DLD1 (cell line): ENCODE measurements around the gene MTHFD2.
"Not testable (repeated sequence)": the region's sequence is repeated elsewhere in the genome, so short reads cannot be mapped to it uniquely, and the experiment has no call there.

Experiments
- in situ Hi-C: cut with HindIII; loops from 2 replicates; pipeline ENCODE4 v1.10.0; 2017; ENCODE audit warnings: low sequenced_read_pairs

MTHFD2 gene

DNA sequence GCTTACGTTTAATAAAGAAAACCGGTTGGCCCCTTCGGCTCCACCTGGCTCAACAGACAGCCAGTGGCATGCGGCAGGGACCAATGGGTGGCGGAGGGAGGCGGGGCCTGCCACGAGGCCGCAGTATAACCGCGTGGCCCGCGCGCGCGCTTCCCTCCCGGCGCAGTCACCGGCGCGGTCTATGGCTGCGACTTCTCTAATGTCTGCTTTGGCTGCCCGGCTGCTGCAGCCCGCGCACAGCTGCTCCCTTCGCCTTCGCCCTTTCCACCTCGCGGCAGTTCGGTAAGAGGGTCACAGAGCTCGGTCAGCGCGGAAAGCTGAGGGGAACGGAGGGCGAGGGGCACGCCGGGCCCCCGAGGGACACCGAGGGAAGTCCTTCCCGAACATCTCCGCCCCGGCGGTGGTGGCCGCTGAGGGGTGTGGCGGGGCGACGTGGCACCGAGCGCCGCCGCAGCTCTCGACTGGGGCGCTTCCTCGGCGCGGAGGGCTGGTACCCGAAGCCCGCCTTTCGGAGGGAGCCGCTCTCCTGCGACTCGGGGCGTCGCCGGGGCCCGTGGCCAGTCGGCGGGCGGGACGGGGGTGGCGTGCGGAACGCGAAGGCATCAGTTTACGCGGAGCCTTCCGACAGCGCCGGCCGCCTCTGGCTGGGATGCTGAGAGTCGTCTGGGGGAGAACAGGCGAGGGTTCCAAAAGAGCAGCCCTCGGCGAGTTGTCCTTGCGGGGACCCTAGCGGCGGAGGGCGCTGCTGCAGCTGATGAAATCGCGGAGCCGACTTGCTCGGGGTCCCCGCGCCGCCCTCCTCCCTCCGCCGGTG lies at the start of gene MTHFD2:
Gene MTHFD2 (plus strand): TSS at position 155 of the 814 bp plus-strand sequence. CDS start 27 bp downstream, at position 182.
- in situ Hi-C loops: no loop called here

DNA sequence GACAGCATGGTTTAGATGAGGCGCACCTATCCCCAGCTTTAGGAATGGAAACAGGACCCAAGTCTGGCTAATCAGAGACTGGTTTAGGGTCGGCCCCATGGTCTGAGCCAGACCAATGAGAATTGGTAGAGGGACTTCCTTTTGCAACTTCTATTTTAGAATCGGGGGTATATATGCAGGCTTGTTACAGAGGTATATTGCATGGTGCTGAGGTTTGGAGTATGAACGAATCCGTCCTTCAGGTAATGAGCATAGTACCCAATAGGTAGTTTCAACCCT lies 49.2 kb upstream of the MTHFD2 start:
- in situ Hi-C loops: no loop called here

DNA sequence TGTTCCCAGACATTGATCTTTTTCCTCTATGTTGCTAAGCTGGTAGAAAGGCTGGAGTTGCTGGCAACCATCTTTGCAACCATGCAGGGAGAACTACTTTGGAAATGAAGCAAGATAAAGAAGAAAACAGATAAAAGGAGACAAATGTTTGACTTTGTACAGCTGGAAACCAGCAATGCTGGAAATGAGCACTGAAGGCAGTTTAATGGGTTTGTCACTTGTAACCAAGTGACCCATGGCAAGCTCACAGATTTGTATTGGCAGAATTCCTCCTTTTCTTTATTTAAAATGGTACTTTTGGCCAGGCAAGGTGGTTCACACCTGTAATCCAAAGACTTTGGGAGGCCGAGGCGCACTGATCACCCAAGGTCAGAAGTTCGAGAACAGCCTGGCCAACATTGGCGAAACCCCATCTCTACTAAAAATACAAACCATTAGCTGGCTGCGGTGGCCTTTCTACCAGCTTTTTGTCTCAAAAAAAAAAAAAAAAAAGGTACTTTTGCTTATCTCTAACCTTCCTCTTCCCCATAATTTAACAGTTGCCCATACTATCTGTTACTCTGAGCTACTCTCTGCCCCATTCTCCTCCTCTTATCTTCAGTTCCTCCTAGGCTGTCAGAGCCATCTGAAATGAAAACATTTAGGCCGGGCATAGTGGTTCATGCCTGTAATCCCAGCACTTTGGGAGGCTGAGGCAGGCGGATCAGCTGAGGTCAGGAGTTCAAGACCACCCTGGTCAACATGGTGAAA lies 48.7 kb upstream of the MTHFD2 start:
- in situ Hi-C loops: loop anchor here (10.0 kb wide), 1 partner anchor 255 kb away; the partner anchor contains the start of gene ACTG2

- in situ Hi-C loops: loop anchor here (10.0 kb wide), 1 partner anchor 258 kb away; the partner anchor contains the start of gene ACTG2
Measured at GRCh38 chr2:74152954-74153353, 45.5 kb upstream of the MTHFD2 start.

DNA sequence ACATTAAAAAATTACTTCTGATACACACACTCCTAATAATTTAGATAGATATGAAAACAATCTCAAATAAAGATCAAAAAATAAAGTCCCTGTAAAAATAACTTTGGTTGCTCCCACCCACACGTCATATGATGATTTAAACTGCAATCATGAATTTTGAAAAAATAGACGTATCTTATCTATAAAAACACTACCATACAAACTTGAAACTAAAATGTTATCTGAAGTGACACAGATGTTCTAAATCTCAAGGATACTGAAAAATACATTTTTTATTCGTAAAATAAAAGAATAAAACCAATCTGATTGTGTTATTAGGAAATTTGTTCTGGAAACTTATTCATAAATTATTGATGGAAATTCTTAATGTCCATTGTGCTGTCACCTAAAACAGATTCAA lies 42.6 kb upstream of the MTHFD2 start:
- in situ Hi-C loops: loop anchor here (10.0 kb wide), 1 partner anchor 261 kb away; the partner anchor contains the start of gene ACTG2

- in situ Hi-C loops: no loop called here
Measured at GRCh38 chr2:74162951-74163350, 35.5 kb upstream of the MTHFD2 start.

DNA sequence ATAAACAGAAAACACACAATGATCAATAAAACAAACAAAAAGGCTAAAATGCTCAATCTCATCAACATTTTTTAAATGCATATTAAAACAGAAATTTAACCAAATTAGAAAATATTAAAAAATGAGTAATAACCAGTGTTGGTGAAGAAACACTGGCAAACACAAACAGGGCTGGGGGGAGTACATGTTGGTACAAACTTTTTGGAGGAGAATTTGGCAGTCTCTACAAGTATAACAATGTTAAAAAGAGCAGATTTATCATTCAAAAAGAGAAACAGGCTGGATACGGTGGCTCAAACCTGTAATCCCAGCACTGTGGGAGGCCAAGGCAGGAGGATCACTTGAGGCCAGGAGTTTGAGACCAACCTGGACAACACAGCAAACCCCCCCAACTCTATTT lies 33.7 kb upstream of the MTHFD2 start:
- in situ Hi-C loops: no loop called here

DNA sequence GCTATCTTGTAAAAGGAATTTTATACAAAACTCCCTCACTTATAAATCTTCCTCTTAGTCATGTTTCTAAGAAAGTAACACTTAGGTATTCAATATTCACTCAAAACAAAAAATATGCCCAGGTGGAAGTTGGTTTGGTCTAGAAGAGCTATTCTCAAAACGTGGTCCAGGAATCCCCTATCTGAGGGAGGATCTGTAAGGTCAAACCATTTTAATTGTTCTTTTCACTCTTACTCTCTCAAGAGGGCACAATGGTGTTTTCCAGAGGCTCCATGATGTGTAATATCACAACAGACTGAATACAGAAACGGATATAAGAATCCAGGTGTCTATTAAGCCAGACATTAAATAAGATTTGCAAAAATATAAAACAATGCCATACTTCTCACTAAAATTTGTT lies 29.7 kb upstream of the MTHFD2 start:
- in situ Hi-C loops: no loop called here

GRCh38 chr2:74174909-74175308 lies 23.5 kb upstream of the MTHFD2 start:
- in situ Hi-C loops: no loop called here

- in situ Hi-C loops: no loop called here
Measured at GRCh38 chr2:74177696-74178095, 20.7 kb upstream of the MTHFD2 start.

DNA sequence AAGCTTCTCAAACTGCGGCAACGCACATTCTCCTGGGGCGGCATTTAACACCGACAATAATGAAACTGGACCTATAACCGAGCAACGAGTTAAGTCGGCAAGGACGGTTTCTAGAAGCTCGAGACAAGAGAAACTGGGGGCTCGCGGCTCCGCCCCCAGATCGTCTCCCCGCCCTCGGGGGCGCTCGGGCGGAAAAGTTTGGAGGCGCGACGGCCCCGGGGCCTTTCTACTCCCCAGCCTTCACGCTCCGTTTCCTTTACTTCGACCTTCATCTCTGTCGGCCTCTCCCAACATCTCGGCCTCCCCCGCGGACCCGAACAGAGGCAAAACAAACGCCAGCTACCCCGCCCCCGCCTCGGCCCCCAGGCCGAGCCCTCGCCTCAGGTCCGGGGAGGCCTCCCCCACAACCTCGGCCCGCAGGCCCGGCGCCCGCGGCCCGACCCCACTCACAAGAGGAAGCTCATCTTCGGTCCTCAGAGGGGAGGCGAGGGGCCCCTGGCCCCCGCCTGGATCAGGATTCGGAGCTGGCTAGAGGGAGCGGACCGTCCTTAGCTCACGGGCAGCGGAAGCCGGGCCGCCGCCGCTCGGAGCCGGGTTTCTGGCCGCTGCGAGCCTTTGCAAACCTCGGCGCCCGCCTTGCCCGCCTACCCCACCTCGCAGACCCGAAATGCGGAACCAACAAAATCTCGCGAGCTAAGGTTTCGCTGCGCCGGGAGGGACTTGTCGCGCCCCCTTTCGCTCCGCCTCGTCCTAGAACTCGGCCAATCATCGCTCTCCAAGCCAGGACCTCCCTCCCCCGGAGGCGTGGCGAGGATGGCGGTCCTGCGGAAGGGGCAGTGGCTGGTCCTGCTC lies 20.0 kb upstream of the MTHFD2 start, which contains the start of gene MOB1A:
Gene MOB1A (minus strand): TSS at position 669 of the 852 bp plus-strand sequence. CDS start 205 bp downstream, at position 464.
- in situ Hi-C loops: no loop called here

- in situ Hi-C loops: no loop called here
Measured at GRCh38 chr2:74179063-74179865, 19.2 kb upstream of the MTHFD2 start.

- in situ Hi-C loops: no loop called here
Measured at GRCh38 chr2:74181739-74182138, 16.7 kb upstream of the MTHFD2 start.

DNA sequence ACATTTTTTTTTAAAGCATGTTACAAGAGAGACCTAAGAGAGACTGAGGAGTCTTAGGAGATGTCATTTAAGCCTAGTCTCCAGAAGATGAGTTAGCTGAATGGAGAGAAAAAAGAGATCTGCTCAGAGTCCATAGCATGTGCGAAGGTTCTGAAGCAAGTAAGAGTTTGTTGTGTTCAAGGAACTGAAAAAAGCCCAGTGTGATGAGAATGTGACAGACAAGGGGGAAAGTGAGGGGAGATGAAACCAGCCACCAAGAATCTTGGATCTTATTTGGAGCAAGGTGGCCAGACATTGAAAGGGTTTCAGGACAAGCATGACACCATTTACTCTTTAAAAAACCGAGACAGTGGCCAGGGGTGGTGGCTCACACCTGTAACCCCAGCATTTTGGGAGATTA lies 14.5 kb upstream of the MTHFD2 start:
- in situ Hi-C loops: no loop called here

- in situ Hi-C loops: no loop called here
Measured at GRCh38 chr2:74186038-74186437, 12.4 kb upstream of the MTHFD2 start.

GRCh38 chr2:74186706-74187105 lies 11.7 kb upstream of the MTHFD2 start:
- in situ Hi-C loops: not testable (repeated sequence)

DNA sequence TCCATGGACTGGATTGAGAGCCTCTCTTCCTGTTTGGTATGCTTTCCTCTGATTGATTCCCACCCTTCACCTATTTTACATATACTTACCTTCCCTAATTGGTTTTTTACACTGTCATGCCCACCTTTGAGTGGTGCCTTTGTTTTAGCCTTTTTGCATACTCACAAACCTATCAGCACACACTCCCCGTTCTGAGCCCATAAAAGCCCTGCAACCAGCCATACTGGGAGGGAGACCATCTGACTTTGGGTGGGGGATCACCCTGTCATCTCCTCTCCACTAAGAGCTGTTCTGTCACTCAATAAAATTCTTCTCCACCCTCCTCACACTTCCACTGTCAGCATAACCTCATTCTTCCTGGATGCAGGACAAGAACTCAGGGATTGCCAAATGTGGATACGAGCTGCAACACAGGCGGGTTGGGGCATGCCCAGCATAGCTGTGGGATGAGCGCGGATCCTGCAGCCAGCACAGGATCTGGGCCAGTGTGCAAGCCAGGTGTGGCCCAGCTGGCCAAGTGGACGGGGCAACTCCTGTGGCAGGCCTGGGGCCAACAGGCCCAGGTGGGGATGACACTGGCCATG lies 10.3 kb upstream of the MTHFD2 start:
- in situ Hi-C loops: no loop called here

DNA sequence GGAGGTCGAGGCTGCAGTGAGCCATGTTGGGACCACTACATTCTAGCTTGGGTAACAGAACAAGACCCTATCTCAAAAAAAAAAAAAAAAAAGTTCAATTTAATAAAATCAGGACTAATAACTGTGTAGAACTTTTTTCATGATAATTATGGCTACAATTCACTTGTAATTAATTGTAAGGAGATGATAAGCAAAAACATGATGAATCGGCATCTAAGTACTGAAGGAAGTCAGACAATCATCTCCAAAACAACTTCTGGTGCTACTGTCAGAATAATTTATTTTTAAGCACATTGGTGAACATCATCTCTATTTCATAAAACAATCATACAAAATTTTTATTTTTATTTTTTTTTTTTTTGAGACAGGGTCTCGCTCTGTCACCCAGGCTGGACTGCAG lies 9.7 kb upstream of the MTHFD2 start:
- in situ Hi-C loops: no loop called here

GRCh38 chr2:74191596-74192380 lies 6.6 kb upstream of the MTHFD2 start:
- in situ Hi-C loops: no loop called here
